Measurements from ENCODE around the gene NOC2L. TPM values are rescaled to one million over a fixed set of nuclear protein-coding genes. Genes with fewer than 3 reads are reported as not detected.
A peak's percentile ranks its signal among the peaks of the same experiment; 100 is the strongest.

Gene NOC2L
- total RNA-seq, 2 experiments from 2014 or later, result 61.7 to 68.7 TPM

- H3K4me3 Mint-ChIP-seq, result no peak overlapping the region
- no peak overlapping the region for H3K27ac Mint-ChIP-seq
- H3K4me1 Mint-ChIP-seq (ENCODE audit: low read depth), result peaks cover 11% of the 10 kb centered on the region
- ATAC-seq (no peak), DNase-seq (no peak)
- no peaks in the 10 kb centered on the region for H3K9me3 Mint-ChIP-seq (ENCODE audit: insufficient read depth)
- H3K27me3 Mint-ChIP-seq (ENCODE audit: low read depth), result peaks cover 17% of the 10 kb centered on the region
- CTCF ChIA-PET, result no interaction called here
- H3K36me3 Mint-ChIP-seq (ENCODE audit: low read depth), result no peaks in the 10 kb centered on the region
- POLR2A ChIA-PET, result interaction anchor here (0.5 to 0.7 kb wide), 2 partner anchors 219 to 345 kb away, joined by 3 read pairs; no protein-coding TSS in a partner anchor
These were observed 12.9 kb upstream of the NOC2L start for GRCh38 chr1:971751-972506.

- no peaks in the 10 kb centered on the region for H3K36me3 Mint-ChIP-seq (ENCODE audit: low read depth)
- H3K9me3 Mint-ChIP-seq (ENCODE audit: insufficient read depth), result no peaks in the 10 kb centered on the region
- peaks cover 10% of the 10 kb centered on the region for H3K4me1 Mint-ChIP-seq (ENCODE audit: low read depth)
- ChIA-PET POLR2A (no interaction called here), CTCF (interaction anchor here (1.7 kb wide), 1 partner anchor 31 kb away, joined by 4 read pairs; no protein-coding TSS in a partner anchor)
- H3K4me3 Mint-ChIP-seq, result no peak overlapping the region
- H3K27ac Mint-ChIP-seq, result no peak overlapping the region
- ATAC-seq, result no peak
- peaks cover 17% of the 10 kb centered on the region for H3K27me3 Mint-ChIP-seq (ENCODE audit: low read depth)
- no peak for DNase-seq
These were observed 12.1 kb upstream of the NOC2L start for GRCh38 chr1:970973-971730.

GRCh38 chr1:970242-970972 lies 11.4 kb upstream of the NOC2L start:
- Mint-ChIP-seq H3K27ac (no peak overlapping the region), H3K27me3 (ENCODE audit: low read depth) (peaks cover 14% of the 10 kb centered on the region), H3K4me1 (ENCODE audit: low read depth) (peaks cover 10% of the 10 kb centered on the region), H3K4me3 (no peak overlapping the region), H3K9me3 (ENCODE audit: insufficient read depth) (no peaks in the 10 kb centered on the region), H3K36me3 (ENCODE audit: low read depth) (no peaks in the 10 kb centered on the region)
- POLR2A ChIA-PET, result no interaction called here
- DNase-seq, result no peak
- ATAC-seq, result no peak
- CTCF ChIA-PET, result interaction anchor here (1.7 kb wide), 1 partner anchor 32 kb away, joined by 4 read pairs; no protein-coding TSS in a partner anchor

GRCh38 chr1:969260-969855 lies 10.3 kb upstream of the NOC2L start:
- no peak for ATAC-seq
- Mint-ChIP-seq H3K9me3 (ENCODE audit: insufficient read depth) (no peaks in the 10 kb centered on the region), H3K4me1 (ENCODE audit: low read depth) (peaks cover 13% of the 10 kb centered on the region), H3K27me3 (ENCODE audit: low read depth) (peaks cover 14% of the 10 kb centered on the region), H3K36me3 (ENCODE audit: low read depth) (no peaks in the 10 kb centered on the region), H3K27ac (no peak overlapping the region), H3K4me3 (no peak overlapping the region)
- no peak for DNase-seq
- POLR2A ChIA-PET, result no interaction called here
- CTCF ChIA-PET, result interaction anchor here (1.7 kb wide), 1 partner anchor 33 kb away, joined by 4 read pairs; no protein-coding TSS in a partner anchor

- DNase-seq (no peak), ATAC-seq (no peak)
- Mint-ChIP-seq H3K4me3 (no peak overlapping the region), H3K27ac (no peak overlapping the region), H3K4me1 (ENCODE audit: low read depth) (peaks cover 13% of the 10 kb centered on the region), H3K27me3 (ENCODE audit: low read depth) (peaks cover 14% of the 10 kb centered on the region), H3K9me3 (ENCODE audit: insufficient read depth) (no peaks in the 10 kb centered on the region), H3K36me3 (ENCODE audit: low read depth) (peaks cover 3% of the 10 kb centered on the region)
- CTCF ChIA-PET, result interaction anchor here (0.7 to 1.5 kb wide), 3 partner anchors 8 to 17 kb away, joined by 3 to 5 read pairs (median 4); no protein-coding TSS in a partner anchor
- POLR2A ChIA-PET, result interaction anchor here (0.6 to 1.2 kb wide), 2 partner anchors 9 to 337 kb away, joined by 3 read pairs; partner anchors contain the start of gene NOC2L
These were observed 8.6 kb upstream of the NOC2L start for GRCh38 chr1:967466-968343.

GRCh38 chr1:966704-967300 lies 7.7 kb upstream of the NOC2L start:
- ATAC-seq (peak; percentile 89), DNase-seq (peak; percentile 89)
- ChIA-PET POLR2A (interaction anchor here (1.0 to 1.2 kb wide), 2 partner anchors 8 to 9 kb away, joined by 3 to 4 read pairs; partner anchors contain the start of gene NOC2L), CTCF (interaction anchor here (0.8 to 1.5 kb wide), 6 partner anchors 9 to 52 kb away, joined by 3 to 5 read pairs (median 4); no protein-coding TSS in a partner anchor)
- Mint-ChIP-seq H3K4me1 (ENCODE audit: low read depth) (peaks cover 15% of the 10 kb centered on the region), H3K9me3 (ENCODE audit: insufficient read depth) (no peaks in the 10 kb centered on the region), H3K36me3 (ENCODE audit: low read depth) (peaks cover 3% of the 10 kb centered on the region), H3K4me3 (peak overlapping the region; percentile 81), H3K27me3 (ENCODE audit: low read depth) (peaks cover 14% of the 10 kb centered on the region), H3K27ac (peak overlapping the region; percentile 90)

DNA sequence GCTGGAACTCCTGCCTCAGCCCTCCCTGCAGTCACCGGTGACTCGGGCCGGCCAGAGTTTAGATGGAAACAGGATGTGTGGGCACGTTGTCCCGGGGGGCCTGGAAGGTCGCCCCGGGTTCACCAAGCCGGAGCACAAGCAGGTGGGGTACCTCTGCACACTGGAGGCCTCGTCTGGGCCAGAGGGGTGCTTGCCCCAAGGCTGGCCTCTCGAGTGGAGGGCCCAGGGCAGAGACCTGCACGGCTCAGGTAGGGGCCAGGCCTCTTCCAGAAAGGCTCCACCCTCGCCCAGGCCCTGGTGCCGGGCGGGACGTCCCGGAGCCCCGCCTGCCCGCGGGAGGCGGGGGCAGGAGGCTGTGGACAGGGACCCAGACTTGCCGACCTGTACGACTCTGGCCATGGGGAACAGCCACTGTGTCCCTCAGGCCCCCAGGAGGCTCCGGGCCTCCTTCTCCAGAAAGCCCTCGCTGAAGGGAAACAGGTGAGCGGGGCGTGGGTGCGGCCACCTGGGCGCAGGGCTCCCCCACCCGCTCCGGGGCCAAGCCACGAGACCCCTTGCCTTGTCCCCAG lies 7.2 kb upstream of the NOC2L start, which contains the start of gene PLEKHN1:
TSS of gene PLEKHN1 (plus strand) at position 348 of the 569 bp plus-strand sequence. CDS start at position 398, 50 bp downstream.
- Mint-ChIP-seq H3K27ac (peak within 1 kb of the TSS; percentile 90), H3K36me3 (ENCODE audit: low read depth) (peaks cover 3% of the 10 kb centered on the region), H3K4me3 (peak within 1 kb of the TSS; percentile 81), H3K27me3 (ENCODE audit: low read depth) (peaks cover 14% of the 10 kb centered on the region), H3K9me3 (ENCODE audit: insufficient read depth) (no peaks in the 10 kb centered on the region), H3K4me1 (ENCODE audit: low read depth) (peaks cover 15% of the 10 kb centered on the region)
- ChIA-PET POLR2A (interaction anchor here (1.0 to 1.2 kb wide), 2 partner anchors 8 to 10 kb away, joined by 3 to 4 read pairs; partner anchors contain the start of gene NOC2L), CTCF (interaction anchor here (0.8 to 1.5 kb wide), 6 partner anchors 10 to 53 kb away, joined by 3 to 5 read pairs (median 4); no protein-coding TSS in a partner anchor)
- ATAC-seq (peak; percentile 55), DNase-seq (peak; percentile 53)

DNA sequence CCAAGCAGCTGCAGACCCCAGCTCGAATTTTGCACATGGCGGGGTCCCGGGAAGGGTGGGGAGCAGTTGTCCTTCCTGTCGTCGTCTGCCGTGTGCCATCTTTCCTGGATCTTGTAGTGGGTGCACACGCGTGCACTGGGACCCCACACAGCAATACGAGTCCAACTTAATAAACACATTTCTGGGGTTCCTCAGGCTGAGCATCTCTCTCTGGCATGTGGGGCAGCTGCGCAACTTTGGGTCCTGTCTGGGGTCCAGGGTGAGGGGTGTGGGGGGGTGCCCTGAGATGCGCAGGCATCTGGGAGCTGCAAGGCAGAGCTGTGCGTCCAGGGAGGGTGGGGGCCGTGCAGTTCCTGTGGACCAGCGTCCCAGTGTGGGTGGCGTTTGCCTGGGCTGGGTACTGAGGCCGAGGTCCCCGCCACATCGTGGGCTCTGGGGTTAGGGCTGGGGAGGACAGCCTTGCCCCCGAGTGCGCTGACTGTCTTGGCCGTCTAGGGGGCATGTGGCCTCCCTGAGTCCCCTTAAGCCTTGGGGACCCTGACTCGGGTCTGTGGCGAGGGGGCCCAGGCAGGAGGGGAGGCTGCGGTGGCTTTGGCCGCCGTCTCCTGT lies 6.6 kb upstream of the NOC2L start:
- Mint-ChIP-seq H3K4me1 (ENCODE audit: low read depth) (peaks cover 15% of the 10 kb centered on the region), H3K4me3 (peak overlapping the region; percentile 63), H3K27me3 (ENCODE audit: low read depth) (peaks cover 14% of the 10 kb centered on the region), H3K36me3 (ENCODE audit: low read depth) (peaks cover 3% of the 10 kb centered on the region), H3K9me3 (ENCODE audit: insufficient read depth) (no peaks in the 10 kb centered on the region), H3K27ac (peak overlapping the region; percentile 71)
- ChIA-PET CTCF (no interaction called here), POLR2A (no interaction called here)
- no peak for DNase-seq
- no peak for ATAC-seq

GRCh38 chr1:964691-965525 lies 5.9 kb upstream of the NOC2L start:
- POLR2A ChIA-PET, result no interaction called here
- peaks cover 3% of the 10 kb centered on the region for H3K36me3 Mint-ChIP-seq (ENCODE audit: low read depth)
- no peak overlapping the region for H3K4me3 Mint-ChIP-seq
- peaks cover 18% of the 10 kb centered on the region for H3K4me1 Mint-ChIP-seq (ENCODE audit: low read depth)
- peaks cover 14% of the 10 kb centered on the region for H3K27me3 Mint-ChIP-seq (ENCODE audit: low read depth)
- CTCF ChIA-PET, result no interaction called here
- no peak for DNase-seq
- no peak overlapping the region for H3K27ac Mint-ChIP-seq
- ATAC-seq, result no peak
- no peaks in the 10 kb centered on the region for H3K9me3 Mint-ChIP-seq (ENCODE audit: insufficient read depth)
